ENCODE data around the gene EXPH5.

- TF ChIP-seq, protein P1, sequence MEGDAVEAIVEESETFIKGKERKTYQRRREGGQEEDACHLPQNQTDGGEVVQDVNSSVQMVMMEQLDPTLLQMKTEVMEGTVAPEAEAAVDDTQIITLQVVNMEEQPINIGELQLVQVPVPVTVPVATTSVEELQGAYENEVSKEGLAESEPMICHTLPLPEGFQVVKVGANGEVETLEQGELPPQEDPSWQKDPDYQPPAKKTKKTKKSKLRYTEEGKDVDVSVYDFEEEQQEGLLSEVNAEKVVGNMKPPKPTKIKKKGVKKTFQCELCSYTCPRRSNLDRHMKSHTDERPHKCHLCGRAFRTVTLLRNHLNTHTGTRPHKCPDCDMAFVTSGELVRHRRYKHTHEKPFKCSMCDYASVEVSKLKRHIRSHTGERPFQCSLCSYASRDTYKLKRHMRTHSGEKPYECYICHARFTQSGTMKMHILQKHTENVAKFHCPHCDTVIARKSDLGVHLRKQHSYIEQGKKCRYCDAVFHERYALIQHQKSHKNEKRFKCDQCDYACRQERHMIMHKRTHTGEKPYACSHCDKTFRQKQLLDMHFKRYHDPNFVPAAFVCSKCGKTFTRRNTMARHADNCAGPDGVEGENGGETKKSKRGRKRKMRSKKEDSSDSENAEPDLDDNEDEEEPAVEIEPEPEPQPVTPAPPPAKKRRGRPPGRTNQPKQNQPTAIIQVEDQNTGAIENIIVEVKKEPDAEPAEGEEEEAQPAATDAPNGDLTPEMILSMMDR (conservative IDR thresholded peaks at IDR 0.05 in 1 of 2, IDR thresholded peaks at IDR 0.05 in 1 of 2; ENCODE audit: extremely low read depth in 1 of 2, insufficient read depth in 1 of 2, low read depth in 1 of 2, low read length in 2 of 2): no peak
- TF ChIP-seq EZH2 (IDR thresholded peaks at IDR 0.05; ENCODE audit: borderline replicate concordance, low read length): no peak
Observed at GRCh38 chr11:108466405-108466804, 127.2 kb downstream of the EXPH5 start.

Data from mammary epithelial cell (primary cell).